Measurements from ENCODE around the gene RAPGEF1. TPM values are rescaled to one million over a fixed set of nuclear protein-coding genes. Genes with fewer than 3 reads are reported as not detected.

The RAPGEF1 gene
- polyA plus RNA-seq, 4 donors: 32.1 to 38.9 (median 37.6) TPM

GRCh38 chr9:131708226-131709002, 31.5 kb downstream of the RAPGEF1 start:
- DNase-seq (ENCODE audit: low read depth in 4 of 4, low spot score in 3 of 4): no peak

- no peak for DNase-seq (ENCODE audit: low read depth in 4 of 4, low spot score in 3 of 4)
These were observed 32.1 kb downstream of the RAPGEF1 start for GRCh38 chr9:131707733-131708157.

- no peak for DNase-seq (ENCODE audit: low read depth in 4 of 4, low spot score in 3 of 4)
These were observed 32.8 kb downstream of the RAPGEF1 start for GRCh38 chr9:131707050-131707449.

- DNase-seq (ENCODE audit: low read depth in 4 of 4, low spot score in 3 of 4): no peak
These were observed 33.3 kb downstream of the RAPGEF1 start for GRCh38 chr9:131706608-131706970.

- DNase-seq (ENCODE audit: low read depth in 4 of 4, low spot score in 3 of 4): no peak
These were observed 34.9 kb downstream of the RAPGEF1 start for GRCh38 chr9:131704988-131705387.

- no peak for DNase-seq (ENCODE audit: low read depth in 4 of 4, low spot score in 3 of 4)
These were observed 35.5 kb downstream of the RAPGEF1 start for GRCh38 chr9:131704141-131704983.

GRCh38 chr9:131703697-131704096, 36.2 kb downstream of the RAPGEF1 start:
- no peak for DNase-seq (ENCODE audit: low read depth in 4 of 4, low spot score in 3 of 4)

GRCh38 chr9:131702911-131703310, 37.0 kb downstream of the RAPGEF1 start:
- DNase-seq (ENCODE audit: low read depth in 4 of 4, low spot score in 3 of 4): no peak

- DNase-seq (ENCODE audit: low read depth in 4 of 4, low spot score in 3 of 4): no peak
These were observed 38.0 kb downstream of the RAPGEF1 start for GRCh38 chr9:131701789-131702337.

- DNase-seq (ENCODE audit: low read depth in 4 of 4, low spot score in 3 of 4): no peak
These were observed 38.5 kb downstream of the RAPGEF1 start for GRCh38 chr9:131701436-131701781.

- DNase-seq (ENCODE audit: low read depth in 4 of 4, low spot score in 3 of 4): no peak
These were observed 39.0 kb downstream of the RAPGEF1 start for GRCh38 chr9:131700765-131701435.

GRCh38 chr9:131700076-131700475, 39.8 kb downstream of the RAPGEF1 start:
- no peak for DNase-seq (ENCODE audit: low read depth in 4 of 4, low spot score in 3 of 4)

- no peak for DNase-seq (ENCODE audit: low read depth in 4 of 4, low spot score in 3 of 4)
These were observed 41.3 kb downstream of the RAPGEF1 start for GRCh38 chr9:131698618-131698985.

GRCh38 chr9:131697908-131698617, 41.8 kb downstream of the RAPGEF1 start:
- DNase-seq (ENCODE audit: low read depth in 4 of 4, low spot score in 3 of 4): no peak

- DNase-seq (ENCODE audit: low read depth in 4 of 4, low spot score in 3 of 4): peak in 3 of 4 donors; percentile 54 to 58 (median 57)
These were observed 42.8 kb downstream of the RAPGEF1 start for GRCh38 chr9:131697097-131697496.

- DNase-seq (ENCODE audit: low read depth in 4 of 4, low spot score in 3 of 4): no peak
These were observed 43.9 kb downstream of the RAPGEF1 start for GRCh38 chr9:131695836-131696460.

GRCh38 chr9:131695366-131695765, 44.5 kb downstream of the RAPGEF1 start:
- no peak for DNase-seq (ENCODE audit: low read depth in 4 of 4, low spot score in 3 of 4)

GRCh38 chr9:131693651-131694597, 46.0 kb downstream of the RAPGEF1 start:
- no peak for DNase-seq (ENCODE audit: low read depth in 4 of 4, low spot score in 3 of 4)
